Measurements from ENCODE around the gene NBPF11.

DNA sequence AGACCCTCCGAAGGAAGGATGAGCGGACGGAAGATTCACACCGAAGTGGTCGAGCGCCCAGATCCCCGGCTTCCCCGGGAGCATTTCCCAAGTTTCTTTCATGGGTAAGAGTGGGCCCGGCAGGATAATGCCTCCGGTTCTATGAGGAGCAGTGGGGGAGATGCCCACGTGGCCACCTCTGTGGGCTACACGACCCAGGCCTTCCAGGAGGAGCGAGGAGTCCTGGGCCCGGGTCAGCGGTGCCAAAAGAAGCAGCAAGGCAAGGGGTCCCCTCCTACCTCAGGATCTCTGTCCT is 7.9 kb upstream of the NBPF11 start:
- TF ChIP-seq POLR2A (IDR thresholded peaks at IDR 0.05) (no peak), CTCF (IDR thresholded peaks at IDR 0.05) (no peak)
